Thyroid gland (tissue), 4 donors: ENCODE results near the gene KCNIP3. TPM values are rescaled to one million over a fixed set of nuclear protein-coding genes. Genes with fewer than 3 reads are reported as not detected.

Experiments
- DNase-seq, 2 donors: peaks; one replicate each; pipeline ENCODE4 v3.0.0-alpha.2; 2019
- H3K27ac ChIP-seq, 3 donors: fragments of 200-600 bp; sonication (generic); 1 replicate in 2 of 3; 2 replicates in 1 of 3; pipeline ENCODE4 v1.5.1; 2016 to 2019; ENCODE audit warnings: mild to moderate bottlenecking in 1 of 3, moderate library complexity in 1 of 3
- H3K27me3 ChIP-seq: fragments of 200-600 bp; sonication (generic); one replicate; pipeline ENCODE4 v1.5.1; 2019
- H3K36me3 ChIP-seq, 2 donors: fragments of 200-600 bp; sonication (generic); one replicate each; pipeline ENCODE4 v1.5.1; 2016 to 2019
- H3K4me1 ChIP-seq, 2 donors: fragments of 200-600 bp; sonication (generic); one replicate each; pipeline ENCODE4 v1.5.1; 2017 to 2019
- H3K4me3 ChIP-seq, 3 donors: fragments of 200-600 bp; sonication (generic); replicated peaks in 1 of 3; 1 replicate in 2 of 3; 2 replicates in 1 of 3; pipeline ENCODE4 v1.5.1; 2016; ENCODE audit warnings: mild to moderate bottlenecking in 1 of 3
- H3K9me3 ChIP-seq: fragments of 200-600 bp; sonication (generic); one replicate; pipeline ENCODE4 v1.5.1; 2017
- POLR2A ChIP-seq, 2 donors: fragments of 450-650 bp; IDR thresholded peaks; one replicate each; pipeline ENCODE4 v1.6.1; 2017; ENCODE audit warnings: antibody characterized with exemption in 2 of 2, mild to moderate bottlenecking in 2 of 2, moderate library complexity in 1 of 2
- WGBS, 2 donors: methylation state at CpG; one replicate each; pipeline ENCODE4 v1.1.5; 2017; 5-methylcytosine and 5-hydroxymethylcytosine counted together
- intact Hi-C: fragments of 100-400 bp; cut with DNase I; formaldehyde crosslinking; loops from one replicate; pipeline ENCODE4 v1.15.1; 2023
- total RNA-seq, 4 donors: library from RNA; depleted of rRNA; stranded (reverse); fragments of >200 nt; gene quantifications; one replicate each; pipeline ENCODE4 v1.2.3, GENCODE V29; 2016
- TF ChIP-seq, protein P1 (sequence below), 6 experiments: fragments of 200-600 bp in 3 of 6; fragments of 450-650 bp in 3 of 6; sonication (generic) in 3 of 6; IDR thresholded peaks; one replicate each; pipeline ENCODE4 v1.5.1; 2016 to 2019; ENCODE audit warnings: antibody characterized with exemption in 6 of 6, mild to moderate bottlenecking in 2 of 6, inconsistent platforms in 1 of 6, moderate library complexity in 1 of 6

Gene KCNIP3
- total RNA-seq, 4 donors from 2014 or later: 37.1 to 66.5 (median 51.1) TPM

DNA sequence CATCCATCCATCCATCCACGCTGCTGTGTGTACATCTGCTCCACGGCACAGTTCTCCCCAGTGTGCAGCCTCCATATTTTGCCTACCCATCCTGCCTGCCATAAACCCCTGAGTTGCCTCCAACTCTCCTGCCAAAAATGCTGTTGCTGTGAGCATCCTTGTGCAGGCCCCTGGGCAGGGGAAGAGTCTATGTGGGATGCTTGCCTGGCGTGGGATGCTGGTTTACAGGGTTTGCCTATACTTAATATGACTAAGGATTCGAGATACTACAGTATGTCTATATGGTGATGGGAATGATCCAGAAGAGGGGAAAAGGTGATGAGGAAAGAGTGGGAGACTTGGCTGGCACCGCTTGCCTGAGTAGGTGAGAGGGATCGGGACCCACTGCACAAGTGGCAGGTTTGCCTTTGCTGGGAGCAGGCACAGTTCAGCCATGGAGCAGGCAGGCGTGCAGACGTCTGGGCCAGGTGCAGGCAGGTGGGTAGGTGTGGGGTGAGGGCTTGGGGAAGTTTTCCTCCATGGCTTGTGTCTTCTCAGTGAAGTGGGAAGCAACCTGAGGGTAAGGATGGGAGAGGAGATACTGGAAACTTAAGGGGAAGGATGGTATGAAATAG lies 75.2 kb downstream of the KCNIP3 start:
- WGBS, 2 donors: 92 to 93% methylated on average over 8 of the region's 8 CpGs
- no peak for DNase-seq

DNA sequence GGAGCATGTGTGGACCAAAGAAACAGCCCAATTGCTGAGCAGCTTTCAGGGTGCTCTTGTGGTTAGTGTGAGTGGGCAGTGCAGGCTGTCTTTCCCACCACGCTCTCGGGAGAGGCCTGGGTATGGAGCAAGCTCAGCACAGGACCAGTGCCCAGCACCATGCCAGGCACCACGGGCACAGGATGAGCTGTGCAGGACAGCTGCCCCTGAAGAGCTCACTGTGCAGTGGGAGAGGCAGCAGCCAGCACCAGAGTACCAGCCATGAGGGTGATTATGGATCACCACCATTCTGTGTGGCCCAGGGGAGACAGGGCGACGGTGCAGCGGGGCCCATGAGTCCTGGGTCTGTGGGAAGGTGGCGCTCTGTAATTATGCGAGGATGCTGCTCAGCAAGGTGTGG lies 75.7 kb downstream of the KCNIP3 start:
- Histone ChIP-seq H3K27me3 (no peaks in the 10 kb centered on the region), H3K9me3 (no peaks in the 10 kb centered on the region), H3K4me3 (no peak overlapping the region), H3K4me1 (no peaks in the 10 kb centered on the region), H3K27ac (no peak overlapping the region), H3K36me3 (peaks cover 0 to 16% of the 10 kb centered on the region in 2 donors)
- intact Hi-C loops: no loop called here
- DNase-seq: no peak
- TF ChIP-seq POLR2A (IDR thresholded peaks at IDR 0.05): no peak
- TF ChIP-seq, protein P1, sequence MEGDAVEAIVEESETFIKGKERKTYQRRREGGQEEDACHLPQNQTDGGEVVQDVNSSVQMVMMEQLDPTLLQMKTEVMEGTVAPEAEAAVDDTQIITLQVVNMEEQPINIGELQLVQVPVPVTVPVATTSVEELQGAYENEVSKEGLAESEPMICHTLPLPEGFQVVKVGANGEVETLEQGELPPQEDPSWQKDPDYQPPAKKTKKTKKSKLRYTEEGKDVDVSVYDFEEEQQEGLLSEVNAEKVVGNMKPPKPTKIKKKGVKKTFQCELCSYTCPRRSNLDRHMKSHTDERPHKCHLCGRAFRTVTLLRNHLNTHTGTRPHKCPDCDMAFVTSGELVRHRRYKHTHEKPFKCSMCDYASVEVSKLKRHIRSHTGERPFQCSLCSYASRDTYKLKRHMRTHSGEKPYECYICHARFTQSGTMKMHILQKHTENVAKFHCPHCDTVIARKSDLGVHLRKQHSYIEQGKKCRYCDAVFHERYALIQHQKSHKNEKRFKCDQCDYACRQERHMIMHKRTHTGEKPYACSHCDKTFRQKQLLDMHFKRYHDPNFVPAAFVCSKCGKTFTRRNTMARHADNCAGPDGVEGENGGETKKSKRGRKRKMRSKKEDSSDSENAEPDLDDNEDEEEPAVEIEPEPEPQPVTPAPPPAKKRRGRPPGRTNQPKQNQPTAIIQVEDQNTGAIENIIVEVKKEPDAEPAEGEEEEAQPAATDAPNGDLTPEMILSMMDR (IDR thresholded peaks at IDR 0.05): no peak
- 93 to 96% methylated on average over 8 of the region's 8 CpGs for WGBS, 2 donors

More for the DNA sequence above, 75.2 kb downstream of the KCNIP3 start:
- H3K4me3 ChIP-seq: no peak overlapping the region
- H3K9me3 ChIP-seq: no peaks in the 10 kb centered on the region
- peaks cover 0 to 14% of the 10 kb centered on the region in 2 donors for H3K36me3 ChIP-seq
- no peak overlapping the region for H3K27ac ChIP-seq
- no peaks in the 10 kb centered on the region for H3K27me3 ChIP-seq
- intact Hi-C loops: no loop called here
- no peak for TF ChIP-seq POLR2A (IDR thresholded peaks at IDR 0.05)
- TF ChIP-seq, protein P1 (IDR thresholded peaks at IDR 0.05): no peak
- H3K4me1 ChIP-seq: no peaks in the 10 kb centered on the region

DNA sequence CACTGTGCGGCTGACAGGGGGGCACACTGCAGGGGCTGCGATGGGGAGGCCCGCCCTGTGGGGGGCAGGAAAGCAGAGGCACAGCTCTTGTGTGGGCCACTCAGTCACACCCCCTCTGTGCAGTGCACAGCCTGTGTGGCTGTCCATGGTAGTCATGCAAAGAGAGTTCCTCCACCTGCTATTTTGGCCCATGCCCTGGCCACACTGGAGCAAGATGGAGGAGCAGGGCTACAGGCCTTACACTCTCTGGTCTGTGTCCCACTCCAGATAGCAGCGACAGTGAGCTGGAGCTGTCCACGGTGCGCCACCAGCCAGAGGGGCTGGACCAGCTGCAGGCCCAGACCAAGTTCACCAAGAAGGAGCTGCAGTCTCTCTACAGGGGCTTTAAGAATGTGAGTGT lies 76.9 kb downstream of the KCNIP3 start:
- Histone ChIP-seq H3K27me3 (no peaks in the 10 kb centered on the region), H3K36me3 (peaks cover 0 to 16% of the 10 kb centered on the region in 2 donors), H3K4me1 (no peaks in the 10 kb centered on the region), H3K27ac (no peak overlapping the region), H3K9me3 (no peaks in the 10 kb centered on the region), H3K4me3 (no peak overlapping the region)
- DNase-seq: no peak
- 60 to 80% methylated on average over 2 to 3 of the region's 6 CpGs for WGBS, 2 donors
- TF ChIP-seq POLR2A (IDR thresholded peaks at IDR 0.05): no peak
- TF ChIP-seq, protein P1 (IDR thresholded peaks at IDR 0.05): no peak
- intact Hi-C loops: no loop called here

DNA sequence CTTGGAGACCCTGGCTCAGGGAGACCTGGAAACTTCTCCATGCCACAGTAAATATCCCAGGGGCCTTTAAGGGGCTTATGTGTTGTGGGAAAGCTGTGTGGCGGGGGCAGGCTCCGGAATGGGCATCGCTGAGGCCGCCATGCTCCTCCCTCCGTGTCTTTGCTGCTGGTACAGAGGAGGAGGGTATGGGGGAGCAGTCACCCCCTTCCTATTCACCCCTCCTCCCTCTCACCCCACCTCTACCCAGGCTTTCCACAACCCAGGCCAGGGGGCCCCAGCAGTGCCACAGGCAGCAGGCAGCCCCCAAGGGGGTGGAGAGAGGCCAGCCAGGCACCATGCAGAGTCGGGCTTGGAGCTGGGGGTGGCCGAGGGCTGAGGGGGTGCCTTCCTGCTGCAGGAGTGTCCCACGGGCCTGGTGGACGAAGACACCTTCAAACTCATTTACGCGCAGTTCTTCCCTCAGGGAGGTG lies 77.3 kb downstream of the KCNIP3 start:
- Histone ChIP-seq H3K27ac (no peak overlapping the region), H3K9me3 (no peaks in the 10 kb centered on the region), H3K4me3 (no peak overlapping the region), H3K4me1 (no peaks in the 10 kb centered on the region), H3K36me3 (peaks cover 0 to 16% of the 10 kb centered on the region in 2 donors), H3K27me3 (no peaks in the 10 kb centered on the region)
- WGBS, 2 donors: 95% methylated on average over 9 to 11 of the region's 11 CpGs
- intact Hi-C loops: no loop called here
- DNase-seq: no peak
- TF ChIP-seq, protein P1 (IDR thresholded peaks at IDR 0.05): no peak
- TF ChIP-seq POLR2A (IDR thresholded peaks at IDR 0.05): no peak

DNA sequence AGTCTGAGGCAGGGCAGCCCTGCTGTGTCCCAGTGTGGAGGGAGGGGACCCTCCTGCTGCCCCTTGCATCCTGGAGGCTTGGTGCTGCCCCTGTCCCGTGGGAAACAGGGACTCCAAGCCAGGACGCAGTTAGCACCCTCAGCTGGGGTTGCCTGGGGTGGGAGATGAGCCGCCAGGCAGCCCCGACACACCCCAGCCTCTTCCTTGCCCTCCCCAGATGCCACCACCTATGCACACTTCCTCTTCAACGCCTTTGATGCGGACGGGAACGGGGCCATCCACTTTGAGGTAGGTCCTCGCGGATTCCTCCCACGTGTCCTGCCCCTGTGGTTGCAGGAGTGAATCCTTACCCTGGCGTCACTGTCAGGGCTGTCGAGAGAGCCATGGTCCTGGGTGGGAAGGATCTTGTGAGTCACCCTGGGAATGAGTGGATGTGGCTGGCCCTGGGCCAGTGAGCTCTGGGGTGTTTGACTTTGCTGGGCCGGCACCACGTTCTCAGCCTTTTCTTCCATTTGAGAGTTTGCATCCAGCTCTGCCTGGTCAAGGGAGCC lies 77.8 kb downstream of the KCNIP3 start:
- DNase-seq: no peak
- intact Hi-C loops: no loop called here
- Histone ChIP-seq H3K4me1 (no peaks in the 10 kb centered on the region), H3K36me3 (peaks cover 0 to 16% of the 10 kb centered on the region in 2 donors), H3K9me3 (no peaks in the 10 kb centered on the region), H3K27me3 (no peaks in the 10 kb centered on the region), H3K27ac (no peak overlapping the region), H3K4me3 (no peak overlapping the region)
- WGBS, 2 donors: 79 to 93% methylated on average over 7 to 12 of the region's 15 CpGs
- TF ChIP-seq POLR2A (IDR thresholded peaks at IDR 0.05): no peak
- TF ChIP-seq, protein P1 (IDR thresholded peaks at IDR 0.05): no peak
